HCT116 (cell line): ENCODE results near the gene RBP5. TPM values are rescaled to one million over a fixed set of nuclear protein-coding genes. Genes with fewer than 3 reads are reported as not detected.

Experiments used
- ATAC-seq: fragments of 200-7000 bp; cut with Tn5 transposase; 2 replicates; pipeline ENCODE4 v1.9.1; 2020; ENCODE audit warnings: mild to moderate bottlenecking, moderate library complexity
- BruUV-seq: library from RNA; stranded (reverse); fragments of 400-500 nt; replicated peaks from 2 replicates; lab custom pipeline; 2021; lab: Mats Ljungman, UMichigan
- CTCF ChIA-PET: fragments of 300-600 bp; sonication (Branson Sonifier 250); formaldehyde crosslinking; loops from one replicate; lab custom pipeline; 2021; ENCODE audit warnings: antibody characterized with exemption; lab: Charles Lee
- POLR2A ChIA-PET: fragments of 300-600, 350-600 bp; sonication (Branson Sonifier 250); formaldehyde crosslinking; loops from one replicate; lab custom pipeline; 2021; ENCODE audit warnings: antibody characterized with exemption; lab: Charles Lee
- RAD21 ChIA-PET, 2 experiments: fragments of 300-600 bp; sonication (Branson Sonifier 250); formaldehyde crosslinking; loops; one replicate each; lab custom pipeline; 2023; ENCODE audit warnings: low total read pairs in 2 of 2; ENCODE audit not compliant: uncharacterized antibody in 2 of 2, unreplicated experiment in 2 of 2, low non-redundant PET in 1 of 2; lab: Charles Lee
- DNase-seq: peaks from one replicate; pipeline ENCODE4 v3.0.0-alpha.2; 2010; ENCODE audit warnings: low read depth, low spot score
- H2AFZ ChIP-seq: fragments of 200-600 bp; shearing (Covaris generic), sonication (generic); 2 replicates; pipeline ENCODE4 v1.6.1; 2017; ENCODE audit warnings: low read depth, mixed run types, mixed read lengths, antibody characterized with exemption, low read length; ENCODE audit not compliant: poor library complexity, severe bottlenecking
- H3K27ac ChIP-seq: 2 replicates; pipeline ENCODE4 v1.5.1; 2012; ENCODE audit warnings: low read depth, low read length
- H3K27me3 ChIP-seq: fragments of 200-600 bp; sonication (generic); 2 replicates; pipeline ENCODE4 v1.6.1; 2016; ENCODE audit warnings: mixed run types, low read length, mixed read lengths; ENCODE audit not compliant: insufficient read depth
- H3K36me3 ChIP-seq, 2 experiments: fragments of 200-500 bp in 1 of 2; fragments of 200-600 bp in 1 of 2; sonication (Bioruptor generic) in 1 of 2; sonication (generic) in 1 of 2; 2 replicates each; pipeline versions ENCODE4 v1.5.1 to v1.6.1; 2014 to 2016; ENCODE audit warnings: low read length in 2 of 2, inconsistent platforms in 1 of 2, mixed read lengths in 1 of 2, mixed run types in 1 of 2; ENCODE audit not compliant: insufficient read depth in 2 of 2, control insufficient read depth in 1 of 2
- H3K4me1 ChIP-seq, 2 experiments: fragments of 200-600 bp in 1 of 2; sonication (generic) in 1 of 2; 2 replicates each; pipeline versions ENCODE4 v1.5.1 to v1.6.1; 2012 to 2017; ENCODE audit warnings: low read length in 2 of 2, inconsistent platforms in 1 of 2, mild to moderate bottlenecking in 1 of 2, mixed read lengths in 1 of 2, mixed run types in 1 of 2, moderate library complexity in 1 of 2; ENCODE audit not compliant: insufficient read depth in 2 of 2, control insufficient read depth in 1 of 2
- H3K4me2 ChIP-seq: fragments of 200-600 bp; sonication (generic); 2 replicates; pipeline ENCODE4 v1.6.1; 2017; ENCODE audit warnings: mixed run types, low read length, mixed read lengths
- H3K4me3 ChIP-seq, 2 experiments: fragments of 200-600 bp in 1 of 2; sonication (generic) in 1 of 2; replicated peaks in 1 of 2; 2 replicates each; pipeline ENCODE4 v1.5.1; 2011 to 2016; ENCODE audit warnings: low read length in 2 of 2, control low read depth in 1 of 2, low read depth in 1 of 2, mild to moderate bottlenecking in 1 of 2, mixed read lengths in 1 of 2, mixed run types in 1 of 2
- H3K79me2 ChIP-seq: fragments of 200-600 bp; sonication (generic); 2 replicates; pipeline ENCODE4 v1.6.1; 2017; ENCODE audit warnings: mild to moderate bottlenecking, mixed run types, low read length, moderate library complexity, mixed read lengths; ENCODE audit not compliant: insufficient read depth
- H3K9ac ChIP-seq: fragments of 200-600 bp; sonication (generic); 2 replicates; pipeline ENCODE4 v1.6.1; 2016; ENCODE audit warnings: low read length, mixed read lengths
- H3K9me2 ChIP-seq: fragments of 200-600 bp; sonication (generic), shearing (Covaris generic); 2 replicates; pipeline ENCODE4 v1.6.1; 2017; ENCODE audit warnings: mixed run types, mild to moderate bottlenecking, moderate library complexity; ENCODE audit not compliant: insufficient read depth
- H3K9me3 ChIP-seq, 2 experiments: fragments of 200-500 bp in 1 of 2; fragments of 200-600 bp in 1 of 2; sonication (Bioruptor generic) in 1 of 2; sonication (generic) in 1 of 2; 2 replicates each; pipeline ENCODE4 v1.6.1; 2014 to 2017; ENCODE audit warnings: low read length in 2 of 2, mixed read lengths in 2 of 2, inconsistent platforms in 1 of 2, low read depth in 1 of 2, mild to moderate bottlenecking in 1 of 2, mixed run types in 1 of 2, moderate library complexity in 1 of 2; ENCODE audit not compliant: control insufficient read depth in 1 of 2, insufficient read depth in 1 of 2
- H4K20me1 ChIP-seq: fragments of 200-600 bp; sonication (generic), shearing (Covaris generic); 2 replicates; pipeline ENCODE4 v1.6.1; 2017; ENCODE audit warnings: mixed run types, mild to moderate bottlenecking, moderate library complexity; ENCODE audit not compliant: insufficient read depth
- CBX3 ChIP-seq: IDR thresholded peaks from 2 replicates; pipeline ENCODE4 v1.6.1; 2012; ENCODE audit warnings: low read depth
- CEBPB ChIP-seq: IDR thresholded peaks from 2 replicates; pipeline ENCODE4 v1.6.1; 2012; ENCODE audit warnings: low read depth
- CTCF ChIP-seq, 3 experiments: fragments of 200-600 bp in 1 of 3; sonication (generic) in 1 of 3; IDR thresholded peaks in 2 of 3; conservative IDR thresholded peaks in 1 of 3; 2 replicates each; pipeline ENCODE4 v1.5.1; 2012 to 2017; ENCODE audit warnings: low read depth in 2 of 3, low read length in 2 of 3, antibody characterized with exemption in 1 of 3, borderline replicate concordance in 1 of 3, control low read depth in 1 of 3, mild to moderate bottlenecking in 1 of 3, mixed read lengths in 1 of 3, mixed run types in 1 of 3, moderate library complexity in 1 of 3; ENCODE audit not compliant: insufficient read depth in 1 of 3
- EGR1 ChIP-seq: IDR thresholded peaks from 2 replicates; pipeline ENCODE4 v1.6.1; 2012; ENCODE audit warnings: low read depth
- EZH2 ChIP-seq: fragments of 200-600 bp; sonication (generic); IDR thresholded peaks from 2 replicates; pipeline ENCODE4 v1.6.1; 2017; ENCODE audit warnings: antibody characterized with exemption, mixed run types
- EZH2phosphoT487 ChIP-seq: fragments of 200-600 bp; IDR thresholded peaks from 2 replicates; pipeline ENCODE4 v1.6.1; 2018; ENCODE audit warnings: antibody characterized with exemption, borderline replicate concordance
- JUND ChIP-seq: IDR thresholded peaks from 2 replicates; pipeline ENCODE4 v1.6.1; 2012
- POLR2A ChIP-seq: IDR thresholded peaks from 2 replicates; pipeline ENCODE4 v1.7.0; 2011; ENCODE audit warnings: borderline replicate concordance; ENCODE audit not compliant: insufficient read depth, insufficient read length; ENCODE audit errors: extremely low read depth
- POLR2AphosphoS5 ChIP-seq: IDR thresholded peaks from 2 replicates; pipeline ENCODE4 v1.6.1; 2011; ENCODE audit warnings: mild to moderate bottlenecking, low read depth, low read length, moderate library complexity
- REST ChIP-seq: IDR thresholded peaks from 2 replicates; pipeline ENCODE4 v1.6.1; 2012; ENCODE audit warnings: low read depth
- SIN3A ChIP-seq: IDR thresholded peaks from 2 replicates; pipeline ENCODE4 v1.6.1; 2012; ENCODE audit warnings: low read depth
- SP1 ChIP-seq: IDR thresholded peaks from 2 replicates; pipeline ENCODE4 v1.6.1; 2012; ENCODE audit warnings: low read depth
- ZNF274 ChIP-seq: fragments of 200-500 bp; sonication (Bioruptor generic); IDR thresholded peaks from 2 replicates; pipeline ENCODE4 v1.6.1; 2014; ENCODE audit warnings: mild to moderate bottlenecking, low read depth, low read length, inconsistent platforms
- intact Hi-C: fragments of 100-400 bp; cut with micrococcal nuclease; formaldehyde crosslinking; loops from 2 replicates; pipeline ENCODE4 v1.10.0; 2022
- total RNA-seq: library from RNA; stranded (reverse); gene quantifications from one replicate; pipeline ENCODE4 v1.2.1, GENCODE V29; 2021; ENCODE audit not compliant: unreplicated experiment
- TF ChIP-seq, protein P1 (sequence below): IDR thresholded peaks from 2 replicates; pipeline ENCODE4 v1.6.1; 2012

RBP5 gene
- total RNA-seq, 1 experiment from 2014 or later = 0.22 TPM

DNA sequence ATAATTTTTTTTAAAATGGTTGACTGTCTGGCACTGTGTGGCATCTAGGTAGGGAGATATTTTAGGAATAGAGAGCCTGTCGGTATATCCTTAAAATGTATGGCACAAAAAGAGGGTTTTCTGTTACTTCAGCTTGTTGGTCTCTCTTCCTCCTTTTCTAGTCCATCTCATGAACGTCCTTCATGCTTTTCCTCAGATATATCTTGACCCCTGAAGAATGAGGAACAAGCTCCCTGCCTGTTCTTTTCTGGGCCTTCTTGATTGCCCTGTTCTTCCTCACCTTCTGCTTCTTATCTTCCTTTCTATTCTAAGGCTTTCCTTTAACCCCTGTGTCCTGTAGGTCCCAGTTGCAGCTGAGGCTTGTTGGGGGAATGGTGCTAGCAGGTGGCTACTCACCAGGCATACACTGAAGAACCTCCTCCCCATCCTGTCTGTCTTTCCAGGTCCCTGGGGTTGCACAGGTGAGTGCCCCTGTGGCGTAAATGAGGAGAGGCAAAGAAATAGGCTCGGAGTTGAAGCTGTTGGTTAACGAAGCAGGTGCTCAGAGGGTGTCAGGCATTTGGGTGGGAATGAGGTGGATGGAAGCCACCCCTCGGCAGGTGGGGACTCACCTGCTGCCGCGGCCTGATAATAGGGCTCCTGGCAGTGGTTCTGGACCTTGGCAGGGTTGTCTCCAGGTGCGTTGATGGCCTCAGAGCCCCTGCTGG is 29.2 kb downstream of the RBP5 start:
- Histone ChIP-seq H2AFZ (no peak overlapping the region), H4K20me1 (no peaks in the 10 kb centered on the region), H3K4me3 (no peak overlapping the region), H3K79me2 (no peaks in the 10 kb centered on the region), H3K9me2 (no peaks in the 10 kb centered on the region), H3K36me3 (peaks cover 5 to 6% of the 10 kb centered on the region in 2 experiments; a peak in 2 of 4 replicates), H3K9me3 (no peaks in the 10 kb centered on the region), H3K4me1 (no peaks in the 10 kb centered on the region), H3K27ac (no peak overlapping the region), H3K9ac (no peak overlapping the region), H3K4me2 (no peak overlapping the region), H3K27me3 (no peaks in the 10 kb centered on the region)
- no TSS peak for BruUV-seq
- TF ChIP-seq SP1 (no peak), EZH2 (no peak), POLR2AphosphoS5 (no peak), EGR1 (no peak), SIN3A (no peak), CEBPB (no peak), POLR2A (no peak), CBX3 (no peak), CTCF (IDR thresholded peaks at IDR 0.05 in 2 of 3, conservative IDR thresholded peaks at IDR 0.05 in 1 of 3; ENCODE audit: borderline replicate concordance in 1 of 3, insufficient read depth in 1 of 3, low read depth in 2 of 3, low read length in 2 of 3) (no peak), EZH2phosphoT487 (no peak), REST (no peak), JUND (no peak), ZNF274 (no peak)
- TF ChIP-seq, protein P1, sequence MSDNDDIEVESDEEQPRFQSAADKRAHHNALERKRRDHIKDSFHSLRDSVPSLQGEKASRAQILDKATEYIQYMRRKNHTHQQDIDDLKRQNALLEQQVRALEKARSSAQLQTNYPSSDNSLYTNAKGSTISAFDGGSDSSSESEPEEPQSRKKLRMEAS = no peak
- intact Hi-C loops = no loop called here
- POLR2A ChIA-PET = interaction anchor here (1.2 to 1.4 kb wide), 2 partner anchors 153 to 156 kb away, joined by 3 to 4 read pairs; partner anchors contain the start of genes C12orf57 and RNU7-1
- ATAC-seq (no peak), DNase-seq (no peak)
- CTCF ChIA-PET = no interaction called here
- RAD21 ChIA-PET = no interaction called here
